NCI-H2196 treated with DMSO at 0.1 percent for 48 hours (cell line): ENCODE measurements around the gene ZNF692.
A peak's percentile ranks its signal among the peaks of the same experiment; 100 is the strongest.

Experiments used
- DNase-seq: peaks from one replicate; lab custom pipeline; 2025; ENCODE audit not compliant: unreplicated experiment; lab: John Stamatoyannopoulos, UW

The ZNF692 gene

DNA sequence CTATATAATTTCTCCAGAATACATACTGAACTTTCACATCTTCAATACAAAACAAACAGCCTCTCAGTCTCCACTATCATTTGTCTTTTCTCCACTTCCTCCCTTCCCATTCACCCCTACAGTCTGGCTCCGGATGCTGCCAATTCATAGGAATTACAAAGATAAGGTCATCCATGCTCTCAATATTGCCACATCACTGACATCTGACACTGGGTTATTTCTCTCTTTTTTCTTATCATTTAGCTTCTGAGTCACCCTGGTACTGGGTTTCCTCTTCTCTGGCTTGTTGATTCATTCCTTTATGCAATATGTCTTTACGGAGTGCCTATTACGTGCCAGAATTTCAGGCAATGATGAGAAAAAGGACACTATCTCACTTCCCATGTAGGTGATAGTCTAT, 30.0 kb downstream of the ZNF692 start:
- DNase-seq: no peak

DNA sequence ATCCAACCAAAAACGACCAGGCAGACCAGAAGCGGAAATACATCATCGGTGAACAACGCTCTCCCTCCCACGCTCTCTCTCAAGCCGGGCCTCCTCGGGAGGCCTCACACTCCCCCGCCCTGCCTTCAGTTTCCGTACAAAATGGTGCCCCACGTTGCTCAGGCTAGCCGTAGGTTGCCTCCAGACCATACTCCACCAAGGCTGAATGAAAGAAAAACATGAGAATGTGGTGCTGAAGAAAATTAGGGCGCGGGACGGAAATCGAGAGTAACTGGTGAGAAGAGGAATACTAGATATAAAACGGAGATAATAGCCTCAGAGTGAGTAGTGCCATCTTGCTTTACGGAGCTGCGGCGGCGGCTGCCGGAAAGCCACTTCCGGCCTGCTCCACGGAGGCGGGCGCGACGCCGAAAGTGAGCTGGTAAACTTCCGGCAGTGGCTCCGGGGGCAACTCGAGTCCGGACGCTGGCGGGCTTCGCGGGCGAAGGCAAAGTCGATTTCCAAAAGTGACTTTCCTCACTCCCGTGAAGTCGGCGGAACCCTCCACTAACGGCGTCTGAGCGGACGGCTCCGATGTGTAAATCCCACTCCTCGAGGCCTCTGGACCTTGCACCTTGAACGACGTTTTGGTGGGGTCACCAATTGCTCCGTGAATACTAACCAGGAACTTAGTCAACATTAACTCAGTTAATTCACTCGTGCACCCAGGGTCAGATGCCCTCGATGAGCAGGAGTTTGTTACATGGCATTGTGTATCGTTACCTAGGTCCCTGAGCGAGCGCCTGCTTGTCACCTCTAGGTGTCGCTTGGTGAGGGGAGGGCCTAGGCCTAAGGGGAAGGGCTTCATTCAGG, 32.8 kb downstream of the ZNF692 start, which contains the start of gene SH3BP5L:
Gene SH3BP5L (minus strand): TSS at position 7 of the 852 bp plus-strand sequence. CDS start 980 bp downstream, outside the sequence.
- DNase-seq: peak; percentile 76

DNA sequence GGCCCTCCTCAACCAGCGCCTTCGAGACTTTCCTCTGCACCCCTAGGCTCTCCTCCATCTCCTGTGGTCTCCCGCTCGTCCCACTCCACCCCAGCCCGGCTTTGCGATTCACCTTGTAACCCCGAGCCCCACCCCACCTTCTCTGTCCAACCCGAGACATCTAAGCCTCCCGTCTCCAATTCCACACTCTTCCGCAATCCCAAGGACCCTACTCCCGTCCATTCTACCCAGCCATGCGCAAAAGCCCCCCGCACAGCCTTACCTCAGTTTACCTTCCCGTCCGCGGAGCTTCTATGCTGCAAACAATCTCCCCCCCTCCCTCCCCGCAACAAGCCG, 33.3 kb downstream of the ZNF692 start:
- no peak for DNase-seq

DNA sequence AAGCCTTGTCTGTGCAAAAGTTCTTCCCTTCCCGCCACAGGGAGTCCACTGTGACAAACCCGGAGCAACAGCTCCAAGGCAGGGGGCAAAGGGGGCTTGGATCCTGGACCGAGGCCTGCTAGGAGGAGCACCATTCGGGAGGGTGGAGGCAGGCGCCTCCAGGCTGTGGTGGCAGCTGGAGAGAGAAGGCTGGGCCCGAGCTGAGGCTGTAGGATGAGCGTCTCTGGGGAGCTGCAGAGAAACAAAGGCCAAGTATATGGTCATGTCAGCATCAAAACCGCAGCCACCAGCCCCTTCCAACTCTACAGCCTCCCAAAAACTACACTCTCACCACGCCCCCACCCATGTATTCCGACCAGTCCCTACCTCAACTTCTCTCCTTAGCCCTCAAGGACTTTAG, 33.7 kb downstream of the ZNF692 start:
- DNase-seq: no peak

DNA sequence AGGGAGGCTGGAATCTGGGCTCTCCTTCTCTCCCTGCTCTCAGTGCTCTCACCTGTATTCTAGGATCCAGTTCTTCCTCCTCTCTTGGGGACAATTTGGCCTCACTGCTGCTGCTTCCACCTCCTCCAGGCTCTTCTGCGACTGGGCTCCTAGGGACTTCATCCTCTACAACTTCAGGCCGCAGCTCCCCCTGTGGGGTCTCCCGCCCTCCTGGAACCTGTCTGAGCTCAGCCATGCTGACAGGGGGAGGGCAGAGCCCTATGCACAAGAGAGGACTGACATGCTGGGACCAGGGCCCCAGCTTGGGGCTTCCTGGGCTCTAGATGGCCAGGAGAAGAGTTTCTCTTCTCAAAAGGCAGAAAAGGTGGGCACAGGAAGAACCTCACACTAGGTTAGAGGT, 34.2 kb downstream of the ZNF692 start:
- no peak for DNase-seq

DNA sequence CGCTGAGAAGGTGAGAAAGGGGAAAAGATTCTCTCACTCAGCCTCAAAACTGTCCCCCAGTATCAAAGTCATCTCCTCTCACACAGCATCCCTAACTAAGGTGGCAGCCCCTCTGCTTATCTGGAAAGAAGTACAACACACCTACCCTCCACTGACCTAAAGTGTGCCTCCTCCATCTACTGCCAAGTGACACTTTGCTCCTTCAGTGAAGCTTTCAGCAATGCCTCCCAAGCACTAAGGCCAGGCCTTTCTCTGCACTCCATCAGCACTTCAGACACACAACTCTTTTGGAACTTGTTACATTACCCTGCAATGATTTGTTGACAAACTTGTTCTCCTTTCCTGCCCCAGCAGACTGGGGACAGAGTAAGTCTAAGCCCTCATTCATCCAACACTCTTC, 34.6 kb downstream of the ZNF692 start:
- DNase-seq: no peak

DNA sequence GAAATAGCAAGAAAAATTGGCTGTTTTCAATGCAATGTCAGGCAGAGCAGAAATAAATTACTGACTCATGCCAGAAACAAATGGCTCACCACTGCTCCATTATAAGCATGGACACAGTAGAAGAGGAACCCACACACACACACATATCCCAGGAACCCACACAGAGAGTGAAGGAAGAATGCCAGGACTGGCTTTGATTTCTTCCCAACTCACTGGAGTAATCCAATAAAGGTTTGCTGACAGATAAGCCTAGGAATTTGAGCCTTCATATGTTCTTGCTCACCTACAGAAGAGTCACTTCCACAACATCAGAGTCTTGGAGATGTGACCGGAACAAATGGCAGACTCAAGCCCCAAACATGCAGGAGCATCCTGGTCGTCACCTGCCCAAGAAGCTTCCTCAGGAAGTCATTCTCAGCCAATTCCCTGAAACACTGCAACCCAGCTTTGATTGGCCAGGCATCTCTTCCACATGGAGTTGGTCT, 35.3 kb downstream of the ZNF692 start:
- no peak for DNase-seq

DNA sequence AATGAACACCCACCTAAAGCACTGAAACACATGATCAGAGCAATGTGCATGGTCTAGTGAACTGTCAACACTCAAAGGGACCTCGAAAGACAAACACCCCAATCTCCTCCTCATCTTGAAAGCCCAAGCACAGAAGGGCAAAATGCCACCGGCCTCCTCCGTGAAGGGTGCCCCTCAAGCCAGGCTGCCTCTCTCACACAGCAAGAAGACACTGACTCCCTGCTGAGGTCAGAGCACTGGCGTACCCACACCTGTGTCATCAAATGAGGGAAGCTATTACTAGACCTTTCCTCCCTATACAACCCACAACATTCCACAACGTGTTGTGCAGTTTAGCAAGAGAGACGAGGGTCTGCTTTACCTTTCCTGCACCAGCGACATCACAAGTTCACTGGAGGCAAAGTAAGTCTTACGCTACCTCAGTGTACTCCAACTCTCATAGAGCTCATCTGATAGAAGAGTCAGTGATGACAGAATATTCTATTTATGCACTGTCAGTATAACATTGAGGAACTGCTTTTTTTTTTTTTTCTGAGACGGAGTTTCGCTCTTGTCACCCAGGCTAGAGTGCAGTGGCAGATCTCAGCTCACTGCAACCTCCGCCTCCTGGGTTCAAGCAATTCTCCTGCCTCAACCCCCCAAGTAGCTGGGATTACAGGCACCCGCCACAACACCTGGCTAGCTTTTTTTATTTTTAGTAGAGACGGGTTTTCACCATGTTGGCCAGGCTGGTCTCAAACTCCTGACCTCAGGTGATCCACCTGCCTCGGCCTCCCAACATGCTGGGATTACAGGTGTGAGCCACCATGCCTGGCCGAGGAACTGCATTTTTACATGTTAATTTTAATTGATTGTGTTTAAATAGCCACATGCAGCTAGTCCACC, 36.5 kb downstream of the ZNF692 start:
- no peak for DNase-seq

DNA sequence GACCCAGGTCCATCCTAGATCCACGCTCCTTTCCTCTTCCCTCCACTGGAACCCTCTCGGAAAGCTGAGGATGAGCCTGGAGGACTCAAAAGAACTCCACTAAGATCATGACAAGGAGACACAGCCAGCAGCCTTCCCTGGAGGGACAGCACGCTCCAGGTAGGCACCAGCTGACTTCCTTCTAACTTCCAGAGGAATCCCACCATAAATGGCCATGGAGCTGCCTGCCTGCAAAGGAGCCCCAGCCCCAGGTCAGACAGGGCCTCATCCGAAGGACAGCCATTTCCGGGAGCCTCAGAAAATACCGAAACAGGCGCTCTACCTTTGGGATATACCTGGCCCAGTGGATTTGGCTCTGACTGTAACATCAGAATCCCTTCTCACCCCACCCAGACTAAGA, 37.2 kb downstream of the ZNF692 start:
- no peak for DNase-seq

DNA sequence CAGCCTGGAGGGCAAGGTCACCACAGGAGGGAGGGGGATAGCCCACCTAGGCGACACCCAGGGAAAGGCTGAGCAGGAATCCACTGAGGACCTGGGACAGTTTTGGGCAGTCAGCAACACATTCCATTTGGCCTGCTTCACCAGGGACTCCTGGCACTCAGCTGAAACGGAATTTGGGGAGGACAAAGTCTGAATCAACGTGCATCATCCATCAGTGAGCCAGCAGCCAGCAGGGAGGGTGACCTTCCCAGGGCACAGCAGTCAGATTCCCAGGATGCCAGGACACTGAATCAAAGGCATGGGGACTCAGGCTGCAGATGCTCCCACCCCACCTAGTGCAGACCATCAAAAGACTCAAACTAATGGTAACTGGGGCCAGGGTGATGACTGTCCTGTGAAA, 37.8 kb downstream of the ZNF692 start:
- DNase-seq: no peak

DNA sequence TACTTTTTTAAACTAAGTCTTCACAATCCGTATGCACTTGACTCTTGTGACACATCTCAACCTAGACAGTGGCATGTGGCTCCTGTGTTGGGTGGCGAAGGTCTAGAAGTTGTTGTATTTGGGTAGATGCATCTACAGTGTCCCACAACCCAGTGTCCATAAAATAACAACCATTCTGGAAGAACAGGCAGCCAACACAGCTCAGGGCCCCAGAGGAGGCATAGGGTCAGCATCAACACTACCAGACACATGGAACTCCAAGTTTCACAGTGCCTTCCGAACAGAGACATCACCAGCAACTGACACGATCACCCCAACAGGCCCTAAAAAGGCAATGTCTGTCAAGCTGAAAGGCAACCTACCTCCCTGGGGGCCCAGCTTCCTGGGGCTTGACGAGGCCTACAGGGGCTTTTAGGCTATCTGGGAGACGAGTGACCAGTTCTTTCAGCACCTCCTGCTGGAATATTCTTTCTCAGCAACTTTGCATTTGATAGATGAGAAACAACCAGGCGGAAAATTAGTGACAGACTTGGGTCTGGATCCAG, 38.8 kb downstream of the ZNF692 start:
- DNase-seq: no peak

DNA sequence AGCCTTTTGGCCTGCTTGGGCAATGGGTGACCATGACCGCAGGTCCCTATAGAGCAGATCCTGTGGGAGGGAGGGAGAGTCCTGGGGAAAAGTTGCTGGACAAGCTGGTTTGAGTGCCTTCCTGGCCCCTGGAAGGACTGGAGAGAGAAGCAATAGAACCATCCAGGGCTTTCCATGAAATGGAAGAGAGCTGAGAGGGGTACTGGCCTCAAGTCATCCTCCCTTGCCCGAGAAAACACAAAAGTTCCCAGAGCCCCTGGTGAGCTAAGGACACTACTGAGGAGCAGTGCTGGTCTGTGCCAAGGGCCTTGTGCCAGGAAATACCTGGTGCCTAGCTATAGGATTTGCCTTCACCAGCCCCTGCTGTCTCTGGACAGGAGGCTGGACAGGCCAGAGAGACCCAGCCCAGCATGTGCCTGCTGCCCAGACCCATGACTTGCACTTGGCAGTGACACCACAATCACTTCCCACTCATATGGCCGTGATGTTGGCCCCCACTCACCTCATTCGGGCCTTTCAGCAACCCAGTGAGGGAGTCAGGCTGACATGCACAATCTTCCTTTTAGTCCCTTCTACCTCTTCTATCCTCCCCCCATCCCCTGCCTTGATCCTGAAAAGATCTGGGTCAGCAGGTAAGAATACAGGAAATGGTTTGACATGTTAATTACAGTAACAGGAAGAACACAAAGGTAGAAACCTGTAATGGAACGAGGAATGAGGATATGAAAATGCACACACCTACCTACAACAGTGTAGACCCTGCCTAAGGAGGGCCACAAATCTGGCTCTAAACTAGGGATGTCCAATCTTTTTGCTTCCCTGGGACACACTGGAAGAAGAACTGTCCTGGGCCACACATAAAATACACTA, 40.1 kb downstream of the ZNF692 start:
- DNase-seq: no peak

DNA sequence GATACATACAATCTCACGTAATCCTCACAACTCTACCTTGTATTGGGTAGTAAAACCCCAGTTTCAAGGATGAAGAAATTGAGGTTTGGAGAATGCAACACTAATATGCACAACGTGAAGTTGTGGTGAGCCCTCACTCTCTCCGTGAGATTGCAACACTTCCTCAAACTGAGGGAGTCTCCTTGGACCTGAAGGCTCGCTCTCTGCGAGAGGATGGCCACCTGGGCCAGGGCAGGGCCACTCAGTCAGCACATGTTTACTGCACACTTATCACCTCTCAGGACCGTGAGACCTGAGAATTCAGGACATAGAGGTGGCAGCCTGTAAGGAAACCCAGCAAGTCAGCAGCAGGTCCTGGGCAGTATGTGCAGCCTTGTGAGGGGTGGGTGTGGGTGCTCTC, 41.8 kb downstream of the ZNF692 start:
- no peak for DNase-seq

DNA sequence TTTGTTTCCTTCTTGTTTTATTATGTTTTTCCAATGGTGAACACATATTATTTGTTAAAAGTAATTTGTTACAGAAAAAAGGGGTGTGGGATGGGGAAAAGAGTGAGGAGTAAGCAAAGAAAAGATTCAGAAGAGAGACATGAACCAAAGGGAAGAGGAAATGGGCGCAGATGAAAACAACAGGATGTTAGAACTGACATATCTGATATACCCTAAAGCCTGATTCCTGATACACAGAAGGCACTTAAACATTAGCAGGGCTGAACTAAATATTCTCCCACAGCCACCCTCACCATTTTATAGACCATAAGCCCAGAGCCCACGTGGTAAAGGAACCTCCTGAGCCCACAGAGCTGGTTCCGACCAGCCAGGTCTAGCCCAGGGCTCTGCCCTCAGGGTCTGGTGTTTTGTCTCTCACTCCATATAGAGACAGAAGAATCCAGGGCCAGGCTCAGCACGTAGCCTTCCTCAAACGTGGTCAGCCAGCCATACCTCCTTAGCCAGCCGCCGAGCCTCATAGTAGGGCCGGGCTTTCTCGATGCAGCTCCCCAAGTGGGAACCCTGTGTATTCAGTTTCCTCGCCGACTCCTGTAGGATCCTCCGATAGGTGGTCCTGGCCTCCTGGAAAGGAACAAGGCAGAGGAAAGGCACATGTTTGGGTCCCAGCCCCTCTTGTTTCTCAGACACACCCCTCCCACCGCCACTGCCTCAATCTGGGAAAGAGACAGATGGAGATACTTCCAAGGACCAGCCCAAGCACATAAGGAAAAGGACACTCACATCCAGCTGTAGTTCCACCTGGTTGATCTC, 42.6 kb downstream of the ZNF692 start:
- DNase-seq: no peak

DNA sequence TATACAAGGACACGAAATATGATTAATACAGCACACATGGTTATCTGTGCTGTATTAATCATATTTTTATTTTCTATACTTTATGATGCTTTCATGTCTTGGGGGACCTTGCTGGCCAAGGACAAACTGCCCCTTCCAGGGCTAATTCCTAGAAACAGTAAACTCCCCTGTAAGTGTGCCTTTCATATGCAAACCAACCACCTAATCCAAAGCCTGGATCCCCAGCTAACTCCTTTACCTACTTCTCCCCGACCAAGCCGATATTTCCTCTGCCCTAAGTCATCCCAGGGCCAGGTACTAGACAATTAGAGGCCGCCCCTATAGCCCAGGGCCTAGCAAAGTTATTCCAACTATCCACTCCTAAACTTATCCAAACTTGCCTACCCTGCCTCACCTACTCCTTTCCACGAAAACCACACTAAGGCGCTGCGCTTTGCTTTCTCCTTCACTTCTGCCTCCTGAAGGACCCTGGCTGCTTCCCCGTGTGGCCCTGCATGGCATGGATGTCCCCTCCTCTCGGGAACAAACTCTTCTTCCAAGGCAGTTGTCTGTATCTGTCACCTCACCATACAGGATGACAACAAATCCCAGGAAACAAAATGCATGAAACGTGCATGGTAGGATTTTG, 43.4 kb downstream of the ZNF692 start:
- no peak for DNase-seq

DNA sequence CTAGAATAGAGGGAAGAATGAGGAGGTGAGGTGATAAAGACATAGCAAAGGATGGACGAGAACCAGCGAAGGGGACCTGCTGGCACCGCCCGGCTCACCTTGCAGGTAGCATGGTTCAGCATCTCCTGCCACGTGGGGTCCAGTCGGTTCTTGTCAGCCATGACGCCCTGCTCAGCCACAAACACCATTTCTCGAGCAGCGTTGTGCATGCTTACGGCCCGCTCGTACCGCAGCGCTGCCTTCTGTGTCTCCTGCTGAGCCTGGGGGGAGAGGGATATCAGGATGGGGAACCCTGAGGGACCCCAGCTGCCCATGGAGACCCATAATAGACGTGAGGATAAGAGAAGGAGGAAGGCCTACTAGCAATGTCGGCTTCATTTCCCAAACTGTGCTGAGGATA, 44.5 kb downstream of the ZNF692 start:
- DNase-seq: no peak

DNA sequence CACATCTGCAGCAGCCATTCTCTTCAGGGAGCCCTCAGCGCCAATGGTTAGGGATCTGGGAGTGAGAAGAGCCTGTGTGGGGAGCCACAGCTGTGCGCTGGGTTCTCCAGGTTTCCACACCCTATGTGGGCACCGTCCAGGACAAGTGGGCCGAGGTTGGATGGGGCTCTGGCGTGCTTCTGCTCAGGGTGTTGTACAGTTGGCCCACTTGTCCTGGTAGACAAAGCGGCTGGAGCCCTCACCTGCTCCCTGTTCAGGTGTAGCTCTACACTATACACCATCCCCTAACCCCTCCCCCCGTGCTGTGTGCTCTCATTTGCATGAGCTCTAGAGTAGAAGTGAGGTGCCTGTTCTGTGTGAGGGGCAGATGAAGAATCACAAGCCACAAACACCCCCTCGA, 45.3 kb downstream of the ZNF692 start:
- DNase-seq: no peak

DNA sequence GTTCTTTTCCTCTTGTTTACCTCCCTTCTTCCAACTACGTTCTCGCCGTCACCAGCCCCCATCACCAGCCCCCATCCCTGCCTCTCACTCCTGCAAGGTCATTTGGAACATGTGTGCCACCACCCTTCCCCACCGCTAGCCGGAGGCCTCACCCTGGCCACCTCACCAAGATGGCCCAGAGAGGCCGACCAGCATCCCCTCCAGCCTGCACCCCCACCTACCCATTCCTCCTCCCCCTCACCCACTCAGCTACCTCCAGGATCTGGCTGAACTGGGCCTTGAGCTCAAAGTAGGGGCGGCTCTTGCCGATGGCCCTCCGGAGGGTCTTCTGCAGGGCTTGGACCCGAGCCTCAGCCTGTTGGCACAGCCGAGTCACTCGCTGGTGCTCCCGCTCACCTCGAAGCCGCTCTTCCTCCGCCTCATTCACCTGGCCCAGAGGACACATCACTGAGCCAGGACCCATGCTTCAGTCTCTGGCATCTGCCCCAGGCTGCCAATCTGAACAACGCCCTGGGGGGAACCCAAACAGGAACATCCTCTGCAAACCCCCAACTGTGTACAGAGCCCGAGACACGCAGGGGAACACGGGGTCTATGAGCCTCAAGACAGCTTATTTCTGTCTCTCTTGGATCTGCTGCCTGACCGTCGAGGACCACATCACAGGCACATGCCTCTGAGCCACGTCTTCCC, 46.0 kb downstream of the ZNF692 start:
- no peak for DNase-seq
